DOHH2 (cell line): ENCODE measurements around the gene FNDC7.
"Not testable (repeated sequence)": the region's sequence is repeated elsewhere in the genome, so short reads cannot be mapped to it uniquely, and the experiment has no call there.

Experiments used
- EZH2phosphoT487 ChIP-seq: fragments of 200-600 bp; sonication (generic); IDR thresholded peaks from 2 replicates; pipeline ENCODE4 v1.6.1; 2017; ENCODE audit warnings: borderline replicate concordance, mild to moderate bottlenecking, antibody characterized with exemption, low read length, moderate library complexity, mixed read lengths
- TF ChIP-seq, protein P1 (sequence below): fragments of 200-600 bp; sonication (generic); IDR thresholded peaks from one replicate; pipeline ENCODE4 v1.5.1; 2014; ENCODE audit warnings: antibody characterized with exemption, mild to moderate bottlenecking, low read depth, low read length; ENCODE audit not compliant: poor library complexity, severe bottlenecking

DNA sequence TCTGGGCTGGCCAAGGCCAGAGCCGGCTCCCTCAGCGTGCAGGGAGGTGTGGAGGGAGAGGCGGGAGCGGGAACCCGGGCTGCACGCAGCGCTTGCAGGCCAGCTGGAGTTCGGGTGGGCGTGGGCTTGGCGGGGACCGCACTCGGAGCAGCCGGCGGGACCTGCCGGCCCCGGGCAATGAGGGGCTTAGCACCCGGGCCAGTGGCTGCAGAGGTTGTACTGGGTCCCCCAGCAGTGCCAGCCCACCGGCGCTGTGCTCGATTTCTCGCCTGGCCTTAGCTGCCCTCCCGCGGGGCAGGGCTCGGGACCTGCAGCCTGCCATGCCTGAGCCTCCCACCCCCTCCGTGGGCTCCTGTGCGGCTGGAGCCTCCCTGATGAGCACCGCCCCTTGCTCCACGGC lies 45.3 kb upstream of the FNDC7 start:
- TF ChIP-seq, protein P1, sequence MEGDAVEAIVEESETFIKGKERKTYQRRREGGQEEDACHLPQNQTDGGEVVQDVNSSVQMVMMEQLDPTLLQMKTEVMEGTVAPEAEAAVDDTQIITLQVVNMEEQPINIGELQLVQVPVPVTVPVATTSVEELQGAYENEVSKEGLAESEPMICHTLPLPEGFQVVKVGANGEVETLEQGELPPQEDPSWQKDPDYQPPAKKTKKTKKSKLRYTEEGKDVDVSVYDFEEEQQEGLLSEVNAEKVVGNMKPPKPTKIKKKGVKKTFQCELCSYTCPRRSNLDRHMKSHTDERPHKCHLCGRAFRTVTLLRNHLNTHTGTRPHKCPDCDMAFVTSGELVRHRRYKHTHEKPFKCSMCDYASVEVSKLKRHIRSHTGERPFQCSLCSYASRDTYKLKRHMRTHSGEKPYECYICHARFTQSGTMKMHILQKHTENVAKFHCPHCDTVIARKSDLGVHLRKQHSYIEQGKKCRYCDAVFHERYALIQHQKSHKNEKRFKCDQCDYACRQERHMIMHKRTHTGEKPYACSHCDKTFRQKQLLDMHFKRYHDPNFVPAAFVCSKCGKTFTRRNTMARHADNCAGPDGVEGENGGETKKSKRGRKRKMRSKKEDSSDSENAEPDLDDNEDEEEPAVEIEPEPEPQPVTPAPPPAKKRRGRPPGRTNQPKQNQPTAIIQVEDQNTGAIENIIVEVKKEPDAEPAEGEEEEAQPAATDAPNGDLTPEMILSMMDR, result not testable (repeated sequence)
- TF ChIP-seq EZH2phosphoT487, result not testable (repeated sequence)
